GM12865 (cell line): Measurements from ENCODE around the gene ZFPM1.

Source experiments
- DNase-seq: peaks from one replicate; pipeline ENCODE4 v3.0.0; 2010; ENCODE audit warnings: low read depth
- H3K4me3 ChIP-seq: 2 replicates; pipeline ENCODE4 v1.5.1; 2011; ENCODE audit warnings: mild to moderate bottlenecking, low read depth, low read length, control low read depth
- CTCF ChIP-seq: IDR thresholded peaks from 2 replicates; pipeline ENCODE4 v1.5.1; 2011; ENCODE audit warnings: low read length, control low read depth, low read depth, inconsistent platforms; ENCODE audit not compliant: insufficient read depth; ENCODE audit errors: missing control alignments

The ZFPM1 gene

GRCh38 chr16:88413631-88414030, 39.4 kb upstream of the ZFPM1 start:
- no peak for TF ChIP-seq CTCF
- DNase-seq: no peak
- no peak overlapping the region for H3K4me3 ChIP-seq

GRCh38 chr16:88414521-88415380, 38.3 kb upstream of the ZFPM1 start:
- no peak overlapping the region for H3K4me3 ChIP-seq
- DNase-seq: no peak
- TF ChIP-seq CTCF: no peak

GRCh38 chr16:88415381-88415705, 37.7 kb upstream of the ZFPM1 start:
- DNase-seq: no peak
- no peak overlapping the region for H3K4me3 ChIP-seq
- no peak for TF ChIP-seq CTCF

GRCh38 chr16:88415713-88416323, 37.3 kb upstream of the ZFPM1 start:
- no peak for DNase-seq
- no peak overlapping the region for H3K4me3 ChIP-seq
- TF ChIP-seq CTCF: no peak

- no peak for TF ChIP-seq CTCF
- H3K4me3 ChIP-seq: no peak overlapping the region
- no peak for DNase-seq
Measured at GRCh38 chr16:88416686-88417085, 36.4 kb upstream of the ZFPM1 start.

GRCh38 chr16:88417684-88418476, 35.2 kb upstream of the ZFPM1 start:
- DNase-seq: no peak
- no peak for TF ChIP-seq CTCF

More at GRCh38 chr16:88417684-88418476, 35.2 kb upstream of the ZFPM1 start:
- no peak overlapping the region for H3K4me3 ChIP-seq
